SK-N-SH treated with all-trans-retinoic acid at 6 μM for 48 hours (cell line): ENCODE data around the gene PCID2.

Experiments used
- PPARA ChIP-seq: fragments of 250-450 bp; sonication (Bioruptor Pico); IDR thresholded peaks from 2 replicates; pipeline ENCODE4 v1.5.0; 2020; ENCODE audit warnings: mild to moderate bottlenecking, borderline replicate concordance
- TOX ChIP-seq: fragments of 250-450 bp; sonication (Bioruptor Pico); IDR thresholded peaks from 2 replicates; pipeline ENCODE4 v1.8.0; 2021; ENCODE audit warnings: mild to moderate bottlenecking, moderate library complexity, borderline replicate concordance
- TF ChIP-seq, protein P1 (sequence below): fragments of 250-450 bp; sonication (Bioruptor Pico); IDR thresholded peaks from 2 replicates; pipeline ENCODE4 v1.5.1; 2020; ENCODE audit warnings: low read depth, mild to moderate bottlenecking, moderate library complexity

DNA sequence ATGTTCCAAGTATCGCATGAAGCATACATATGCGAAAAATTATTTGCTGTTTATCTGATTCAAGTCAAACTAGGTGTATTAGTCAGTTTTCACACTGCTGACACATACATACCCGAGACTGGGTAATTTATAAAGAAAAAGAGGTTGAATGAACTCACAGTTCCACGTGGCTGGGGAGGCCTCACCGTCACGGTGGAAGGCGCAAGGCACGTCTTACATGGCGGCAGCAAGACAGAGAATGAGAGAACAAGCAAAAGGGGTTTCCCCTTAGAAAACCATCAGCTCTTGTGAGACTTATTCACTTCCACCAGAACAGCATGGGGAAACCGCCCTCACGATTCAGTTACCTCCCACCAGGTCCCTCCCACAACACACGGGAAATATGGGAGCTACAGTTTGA, 63.0 kb downstream of the PCID2 start:
- TF ChIP-seq PPARA: no peak
- no peak for TF ChIP-seq TOX
- TF ChIP-seq, protein P1, sequence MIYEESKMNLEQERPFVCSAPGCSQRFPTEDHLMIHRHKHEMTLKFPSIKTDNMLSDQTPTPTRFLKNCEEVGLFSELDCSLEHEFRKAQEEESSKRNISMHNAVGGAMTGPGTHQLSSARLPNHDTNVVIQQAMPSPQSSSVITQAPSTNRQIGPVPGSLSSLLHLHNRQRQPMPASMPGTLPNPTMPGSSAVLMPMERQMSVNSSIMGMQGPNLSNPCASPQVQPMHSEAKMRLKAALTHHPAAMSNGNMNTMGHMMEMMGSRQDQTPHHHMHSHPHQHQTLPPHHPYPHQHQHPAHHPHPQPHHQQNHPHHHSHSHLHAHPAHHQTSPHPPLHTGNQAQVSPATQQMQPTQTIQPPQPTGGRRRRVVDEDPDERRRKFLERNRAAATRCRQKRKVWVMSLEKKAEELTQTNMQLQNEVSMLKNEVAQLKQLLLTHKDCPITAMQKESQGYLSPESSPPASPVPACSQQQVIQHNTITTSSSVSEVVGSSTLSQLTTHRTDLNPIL (CRISPR knock-in tag): no peak
